ENCODE measurements around the gene COMMD6.

DNA sequence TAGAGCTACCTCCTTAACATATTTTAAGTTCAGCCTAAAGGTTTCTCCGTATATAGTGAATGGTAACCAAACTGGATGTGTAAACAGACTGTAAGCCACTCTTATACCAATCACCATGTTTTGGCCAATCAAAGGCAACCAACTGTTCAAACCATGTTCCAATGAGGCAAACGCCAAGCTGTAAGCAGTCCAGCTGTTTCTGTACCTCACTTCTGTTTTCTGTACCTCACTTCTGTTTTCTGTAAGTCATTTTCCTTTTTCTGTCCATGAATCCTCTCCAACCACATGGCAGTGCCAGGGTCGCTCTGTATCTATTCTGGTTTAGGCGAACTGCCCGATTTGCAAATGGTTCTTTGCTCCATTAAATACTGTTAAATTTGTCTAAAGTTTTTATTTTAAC is 24.4 kb downstream of the COMMD6 start:
- TF ChIP-seq, protein P1, sequence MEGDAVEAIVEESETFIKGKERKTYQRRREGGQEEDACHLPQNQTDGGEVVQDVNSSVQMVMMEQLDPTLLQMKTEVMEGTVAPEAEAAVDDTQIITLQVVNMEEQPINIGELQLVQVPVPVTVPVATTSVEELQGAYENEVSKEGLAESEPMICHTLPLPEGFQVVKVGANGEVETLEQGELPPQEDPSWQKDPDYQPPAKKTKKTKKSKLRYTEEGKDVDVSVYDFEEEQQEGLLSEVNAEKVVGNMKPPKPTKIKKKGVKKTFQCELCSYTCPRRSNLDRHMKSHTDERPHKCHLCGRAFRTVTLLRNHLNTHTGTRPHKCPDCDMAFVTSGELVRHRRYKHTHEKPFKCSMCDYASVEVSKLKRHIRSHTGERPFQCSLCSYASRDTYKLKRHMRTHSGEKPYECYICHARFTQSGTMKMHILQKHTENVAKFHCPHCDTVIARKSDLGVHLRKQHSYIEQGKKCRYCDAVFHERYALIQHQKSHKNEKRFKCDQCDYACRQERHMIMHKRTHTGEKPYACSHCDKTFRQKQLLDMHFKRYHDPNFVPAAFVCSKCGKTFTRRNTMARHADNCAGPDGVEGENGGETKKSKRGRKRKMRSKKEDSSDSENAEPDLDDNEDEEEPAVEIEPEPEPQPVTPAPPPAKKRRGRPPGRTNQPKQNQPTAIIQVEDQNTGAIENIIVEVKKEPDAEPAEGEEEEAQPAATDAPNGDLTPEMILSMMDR (IDR thresholded peaks at IDR 0.05 in 8 of 11, conservative IDR thresholded peaks at IDR 0.05 in 3 of 11), result no peak
- no peak for TF ChIP-seq POLR2A (IDR thresholded peaks at IDR 0.05)
